Mesenchymal stem cell (in vitro differentiated cells and primary cell): ENCODE results near the gene MTFR1L.

Source experiments
- DNase-seq: peaks from one replicate; pipeline ENCODE4 v3.0.0-alpha.2; 2013
- H2AFZ ChIP-seq: one replicate; pipeline ENCODE4 v1.6.1; 2013; ENCODE audit warnings: low read depth, mild to moderate bottlenecking, control low read depth, inconsistent platforms, low read length, moderate library complexity
- H2AK5ac ChIP-seq: 2 replicates; pipeline ENCODE4 v1.6.1; 2013; ENCODE audit warnings: low read length, moderate library complexity, mild to moderate bottlenecking, inconsistent platforms; ENCODE audit not compliant: severe bottlenecking
- H2BK120ac ChIP-seq: one replicate; pipeline ENCODE4 v1.6.1; 2013; ENCODE audit warnings: low read depth, mild to moderate bottlenecking, inconsistent platforms, low read length, moderate library complexity
- H2BK12ac ChIP-seq, 2 experiments: one replicate each; pipeline ENCODE4 v1.6.1; 2013; ENCODE audit warnings: inconsistent platforms in 2 of 2, low read length in 2 of 2, mild to moderate bottlenecking in 2 of 2, moderate library complexity in 2 of 2, control low read depth in 1 of 2
- H2BK15ac ChIP-seq: one replicate; pipeline ENCODE4 v1.6.1; 2013; ENCODE audit warnings: mild to moderate bottlenecking, low read depth, inconsistent platforms; ENCODE audit not compliant: poor library complexity, severe bottlenecking
- H2BK5ac ChIP-seq: 2 replicates; pipeline ENCODE4 v1.6.1; 2013; ENCODE audit warnings: low read depth, mild to moderate bottlenecking, low read length, control low read depth, inconsistent platforms; ENCODE audit not compliant: poor library complexity, severe bottlenecking
- H3K14ac ChIP-seq, 2 experiments: one replicate each; pipeline ENCODE4 v1.6.1; 2013; ENCODE audit warnings: inconsistent platforms in 2 of 2, low read length in 2 of 2, control low read depth in 1 of 2, mild to moderate bottlenecking in 1 of 2, moderate library complexity in 1 of 2
- H3K18ac ChIP-seq, 2 experiments: one replicate each; pipeline ENCODE4 v1.6.1; 2013; ENCODE audit warnings: inconsistent platforms in 2 of 2, low read length in 2 of 2, control low read depth in 1 of 2, low read depth in 1 of 2, mild to moderate bottlenecking in 1 of 2
- H3K23ac ChIP-seq, 2 experiments: one replicate each; pipeline ENCODE4 v1.6.1; 2013; ENCODE audit warnings: inconsistent platforms in 2 of 2, low read length in 2 of 2, mild to moderate bottlenecking in 2 of 2, moderate library complexity in 2 of 2, control low read depth in 1 of 2
- H3K27ac ChIP-seq: 2 replicates; pipeline ENCODE4 v1.5.1; 2013; ENCODE audit warnings: mild to moderate bottlenecking, moderate library complexity, low read length, control low read depth, inconsistent platforms; ENCODE audit not compliant: poor library complexity, severe bottlenecking
- H3K27me3 ChIP-seq, 2 experiments: 2 replicates each; pipeline versions ENCODE4 v1.6.1 to v1.7.0; 2013; ENCODE audit warnings: low read length in 2 of 2, mild to moderate bottlenecking in 2 of 2, moderate library complexity in 2 of 2, control low read depth in 1 of 2, inconsistent platforms in 1 of 2; ENCODE audit not compliant: control insufficient read depth in 1 of 2, insufficient read depth in 1 of 2
- H3K36me3 ChIP-seq, 2 experiments: 2 replicates each; pipeline versions ENCODE4 v1.6.1 to v1.7.0; 2013; ENCODE audit warnings: low read length in 2 of 2, control low read depth in 1 of 2, inconsistent platforms in 1 of 2, low read depth in 1 of 2, mild to moderate bottlenecking in 1 of 2; ENCODE audit not compliant: insufficient read depth in 2 of 2, control insufficient read depth in 1 of 2
- H3K4ac ChIP-seq, 2 experiments: one replicate each; pipeline ENCODE4 v1.6.1; 2013; ENCODE audit warnings: inconsistent platforms in 2 of 2, low read length in 2 of 2, mild to moderate bottlenecking in 2 of 2, moderate library complexity in 2 of 2, control low read depth in 1 of 2, low read depth in 1 of 2
- H3K4me1 ChIP-seq: 2 replicates; pipeline ENCODE4 v1.6.1; 2013; ENCODE audit warnings: low read depth, low read length, control low read depth; ENCODE audit not compliant: control insufficient read depth, insufficient read depth
- H3K4me2 ChIP-seq: 2 replicates; pipeline ENCODE4 v1.6.1; 2013; ENCODE audit warnings: low read length, mild to moderate bottlenecking, inconsistent platforms; ENCODE audit not compliant: poor library complexity, severe bottlenecking
- H3K4me3 ChIP-seq, 2 experiments: 2 replicates each; pipeline versions ENCODE4 v1.5.1 to v1.7.0; 2013; ENCODE audit warnings: low read length in 2 of 2, mild to moderate bottlenecking in 2 of 2, control low read depth in 1 of 2, low read depth in 1 of 2; ENCODE audit not compliant: insufficient read depth in 1 of 2
- H3K79me1 ChIP-seq: replicated peaks from 2 replicates; pipeline ENCODE4 v1.6.1; 2013; ENCODE audit warnings: mild to moderate bottlenecking, control low read depth, low read length, inconsistent platforms; ENCODE audit not compliant: poor library complexity, severe bottlenecking
- H3K9ac ChIP-seq: 2 replicates; pipeline ENCODE4 v1.7.0; 2013; ENCODE audit warnings: mild to moderate bottlenecking, low read length, moderate library complexity
- H3K9me3 ChIP-seq: 2 replicates; pipeline ENCODE4 v1.7.0; 2013; ENCODE audit warnings: mild to moderate bottlenecking, low read length; ENCODE audit not compliant: control insufficient read depth
- H4K8ac ChIP-seq: one replicate; pipeline ENCODE4 v1.6.1; 2013; ENCODE audit warnings: inconsistent platforms, mild to moderate bottlenecking, low read length, moderate library complexity
- H4K91ac ChIP-seq: one replicate; pipeline ENCODE4 v1.6.1; 2013; ENCODE audit warnings: mild to moderate bottlenecking, low read length, inconsistent platforms
- WGBS: methylation state at CpG from one replicate; pipeline ENCODE4 v1.1.7; 2013; ENCODE audit warnings: mixed read lengths; 5-methylcytosine and 5-hydroxymethylcytosine counted together

MTFR1L gene

GRCh38 chr1:25829046-25829445 is 9.3 kb downstream of the MTFR1L start:
- Histone ChIP-seq H3K36me3 (peaks cover 48 to 90% of the 10 kb centered on the region in 2 experiments), H2BK12ac (no peak overlapping the region), H2BK5ac (no peak overlapping the region), H3K4ac (no peak overlapping the region), H2AFZ (no peak overlapping the region), H3K9me3 (no peaks in the 10 kb centered on the region), H2BK120ac (no peak overlapping the region), H3K23ac (no peak overlapping the region), H4K91ac (no peak overlapping the region), H3K14ac (no peak overlapping the region), H3K9ac (no peak overlapping the region), H3K79me1 (peaks cover 41% of the 10 kb centered on the region), H3K4me3 (no peak overlapping the region), H3K27me3 (no peaks in the 10 kb centered on the region), H3K4me2 (no peak overlapping the region), H2BK15ac (no peak overlapping the region), H3K27ac (no peak overlapping the region), H2AK5ac (no peak overlapping the region), H4K8ac (no peak overlapping the region), H3K18ac (no peak overlapping the region), H3K4me1 (no peaks in the 10 kb centered on the region)
- no peak for DNase-seq
- WGBS = 100% methylated on average over 1 of the region's 1 CpG

DNA sequence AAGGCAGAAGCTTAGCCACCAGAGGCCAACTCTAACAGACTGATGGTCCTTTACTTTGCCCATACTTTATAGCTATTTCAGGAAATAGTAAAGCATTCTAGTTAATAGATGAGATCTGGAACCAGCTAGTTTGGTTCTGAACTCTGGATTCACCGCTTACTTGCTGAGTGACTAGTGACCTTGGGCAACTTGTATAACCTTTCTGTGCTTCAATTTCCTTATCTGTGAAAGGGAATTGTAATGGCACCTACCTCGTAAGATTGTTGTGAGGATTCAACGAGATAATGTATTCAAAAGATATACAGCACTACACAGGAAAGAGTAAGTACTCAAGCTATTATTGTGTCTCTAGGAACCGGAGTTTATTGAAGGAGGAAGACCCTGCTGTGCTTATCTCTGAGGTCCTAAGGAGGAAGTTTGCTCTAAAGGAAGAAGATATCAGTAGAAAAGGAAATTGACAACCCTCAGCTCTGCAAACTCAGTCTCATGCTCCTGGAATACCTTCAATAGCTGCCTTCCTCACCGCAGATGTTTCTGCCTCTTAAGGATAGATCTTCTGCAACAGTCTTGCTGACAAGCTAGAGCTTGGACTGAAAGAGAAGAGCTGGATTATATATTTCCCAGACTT is 11.9 kb downstream of the MTFR1L start:
- Histone ChIP-seq H3K14ac (no peak overlapping the region), H3K79me1 (peaks cover 24% of the 10 kb centered on the region), H2BK12ac (no peak overlapping the region), H3K4me2 (no peak overlapping the region), H3K4me1 (no peaks in the 10 kb centered on the region), H3K27me3 (no peaks in the 10 kb centered on the region), H2BK15ac (no peak overlapping the region), H2AK5ac (no peak overlapping the region), H3K4ac (no peak overlapping the region), H3K4me3 (no peak overlapping the region), H3K23ac (no peak overlapping the region), H4K8ac (no peak overlapping the region), H2BK120ac (no peak overlapping the region), H3K27ac (no peak overlapping the region), H4K91ac (no peak overlapping the region), H3K18ac (no peak overlapping the region), H3K36me3 (peaks cover 41 to 90% of the 10 kb centered on the region in 2 experiments), H2BK5ac (no peak overlapping the region), H2AFZ (no peak overlapping the region), H3K9ac (no peak overlapping the region), H3K9me3 (no peaks in the 10 kb centered on the region)
- 34% methylated on average over 3 of the region's 5 CpGs for WGBS
- DNase-seq = no peak

DNA sequence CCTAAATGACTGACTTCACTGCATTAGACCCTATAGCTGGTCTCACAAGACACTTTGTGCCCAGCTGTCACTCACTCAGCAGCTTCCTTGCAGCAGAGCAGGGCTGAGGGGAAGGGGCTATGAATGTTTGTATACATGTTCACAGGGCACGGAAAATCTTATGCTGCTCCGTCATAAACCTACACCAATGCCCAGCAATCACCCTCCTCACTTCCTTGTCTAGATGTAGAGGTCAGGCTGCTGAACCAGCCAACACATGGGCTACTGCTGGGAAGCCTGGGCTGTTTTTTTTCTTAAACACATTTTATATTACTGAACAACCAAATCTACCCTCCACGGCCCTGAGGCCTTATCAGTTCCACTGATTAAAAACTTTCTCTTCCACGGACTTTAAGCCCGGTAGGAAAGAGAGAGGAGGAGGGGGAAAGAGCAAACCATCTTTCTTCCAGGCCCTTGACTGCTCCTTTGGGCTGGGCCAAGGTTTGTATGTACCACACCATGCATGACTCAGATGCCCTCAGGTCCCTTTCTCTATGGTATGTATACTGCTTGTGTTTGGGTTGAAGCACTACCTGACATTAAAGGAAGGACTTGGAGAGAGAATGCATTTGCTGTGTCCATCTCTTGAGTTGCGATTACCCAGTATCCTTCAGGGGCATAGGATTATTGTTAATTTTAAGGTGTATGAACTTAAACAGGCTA is 12.7 kb downstream of the MTFR1L start:
- Histone ChIP-seq H3K27me3 (no peaks in the 10 kb centered on the region), H2AK5ac (no peak overlapping the region), H4K8ac (no peak overlapping the region), H2AFZ (no peak overlapping the region), H3K79me1 (peaks cover 22% of the 10 kb centered on the region), H3K23ac (no peak overlapping the region), H3K14ac (no peak overlapping the region), H3K18ac (no peak overlapping the region), H2BK120ac (no peak overlapping the region), H3K9me3 (no peaks in the 10 kb centered on the region), H2BK5ac (no peak overlapping the region), H3K4me3 (no peak overlapping the region), H2BK15ac (no peak overlapping the region), H3K4me2 (no peak overlapping the region), H3K9ac (no peak overlapping the region), H3K27ac (no peak overlapping the region), H3K4me1 (no peaks in the 10 kb centered on the region), H4K91ac (no peak overlapping the region), H2BK12ac (no peak overlapping the region), H3K36me3 (peaks cover 33 to 87% of the 10 kb centered on the region in 2 experiments), H3K4ac (no peak overlapping the region)
- WGBS = 63% methylated on average over 5 of the region's 6 CpGs
- DNase-seq = no peak

GRCh38 chr1:25833158-25833557 is 13.4 kb downstream of the MTFR1L start:
- no peak overlapping the region for H3K4ac ChIP-seq
- H3K4me2 ChIP-seq = no peak overlapping the region
- H2BK12ac ChIP-seq = no peak overlapping the region
- H3K18ac ChIP-seq = no peak overlapping the region
- H3K9me3 ChIP-seq = no peaks in the 10 kb centered on the region
- no peak overlapping the region for H3K23ac ChIP-seq
- no peak overlapping the region for H2AK5ac ChIP-seq
- H3K9ac ChIP-seq = no peak overlapping the region
- no peak overlapping the region for H4K91ac ChIP-seq
- WGBS = over 99% methylated on average over 5 of the region's 5 CpGs
- H3K14ac ChIP-seq = no peak overlapping the region
- H2AFZ ChIP-seq = no peak overlapping the region
- H3K27me3 ChIP-seq = no peaks in the 10 kb centered on the region
- peaks cover 22% of the 10 kb centered on the region for H3K79me1 ChIP-seq
- H2BK5ac ChIP-seq = no peak overlapping the region
- no peak overlapping the region for H2BK15ac ChIP-seq
- no peak overlapping the region for H2BK120ac ChIP-seq
- H3K4me1 ChIP-seq = no peaks in the 10 kb centered on the region
- DNase-seq = no peak
- H4K8ac ChIP-seq = no peak overlapping the region
- H3K4me3 ChIP-seq = no peak overlapping the region
- no peak overlapping the region for H3K27ac ChIP-seq
- peaks cover 30 to 81% of the 10 kb centered on the region in 2 experiments for H3K36me3 ChIP-seq
